DOHH2 (cell line): ENCODE data around the gene CBLN3.

ENCODE experiments used
- H3F3A ChIP-seq: fragments of 200-600 bp; sonication (generic), shearing (Covaris generic); 2 replicates; pipeline ENCODE4 v1.6.0; 2016; ENCODE audit warnings: antibody characterized with exemption, mild to moderate bottlenecking; ENCODE audit not compliant: control insufficient read depth, insufficient read depth
- H3K27ac ChIP-seq: fragments of 200-600 bp; sonication (generic); 2 replicates; pipeline ENCODE4 v1.5.1; 2014; ENCODE audit warnings: low read depth, mild to moderate bottlenecking, low read length, moderate library complexity
- H3K27me3 ChIP-seq: fragments of 200-600 bp; sonication (generic); 2 replicates; pipeline ENCODE4 v1.6.1; 2014; ENCODE audit warnings: mild to moderate bottlenecking, low read length, mixed read lengths; ENCODE audit not compliant: control insufficient read depth
- H3K36me3 ChIP-seq: fragments of 200-600 bp; sonication (generic); 2 replicates; pipeline ENCODE4 v1.6.1; 2014; ENCODE audit warnings: mild to moderate bottlenecking, low read length, moderate library complexity, mixed read lengths; ENCODE audit not compliant: control insufficient read depth
- H3K4me1 ChIP-seq: fragments of 200-600 bp; sonication (generic); 2 replicates; pipeline ENCODE4 v1.6.1; 2014; ENCODE audit warnings: mild to moderate bottlenecking, low read length, mixed read lengths; ENCODE audit not compliant: control insufficient read depth
- H3K4me2 ChIP-seq: fragments of 200-600 bp; sonication (generic); 2 replicates; pipeline ENCODE4 v1.6.0; 2014; ENCODE audit warnings: mild to moderate bottlenecking, low read length, moderate library complexity
- H3K4me3 ChIP-seq: fragments of 200-600 bp; sonication (generic); 2 replicates; pipeline ENCODE4 v1.5.1; 2014; ENCODE audit warnings: mild to moderate bottlenecking, low read length, mixed read lengths
- H3K79me2 ChIP-seq: fragments of 200-600 bp; sonication (generic); 2 replicates; pipeline ENCODE4 v1.6.1; 2014; ENCODE audit warnings: mild to moderate bottlenecking, low read length, mixed read lengths; ENCODE audit not compliant: control insufficient read depth
- H3K9me2 ChIP-seq: fragments of 200-600 bp; sonication (generic); replicated peaks from 2 replicates; pipeline ENCODE4 v1.6.1; 2014; ENCODE audit warnings: mild to moderate bottlenecking, low read length, mixed read lengths; ENCODE audit not compliant: control insufficient read depth
- H3K9me3 ChIP-seq: fragments of 200-600 bp; sonication (generic); 2 replicates; pipeline ENCODE4 v1.6.1; 2014; ENCODE audit warnings: antibody characterized with exemption, low read length, mixed read lengths; ENCODE audit not compliant: control insufficient read depth, insufficient read depth
- H4K20me1 ChIP-seq: fragments of 200-600 bp; sonication (generic); 2 replicates; pipeline ENCODE4 v1.6.0; 2014; ENCODE audit warnings: low read depth, mild to moderate bottlenecking, antibody characterized with exemption, low read length, moderate library complexity; ENCODE audit not compliant: control insufficient read depth, insufficient read depth
- EZH2phosphoT487 ChIP-seq: fragments of 200-600 bp; sonication (generic); IDR thresholded peaks from 2 replicates; pipeline ENCODE4 v1.6.1; 2017; ENCODE audit warnings: borderline replicate concordance, mild to moderate bottlenecking, antibody characterized with exemption, low read length, moderate library complexity, mixed read lengths
- TF ChIP-seq, protein P1 (sequence below): fragments of 200-600 bp; sonication (generic); IDR thresholded peaks from one replicate; pipeline ENCODE4 v1.5.1; 2014; ENCODE audit warnings: antibody characterized with exemption, mild to moderate bottlenecking, low read depth, low read length; ENCODE audit not compliant: poor library complexity, severe bottlenecking

CBLN3 gene

DNA sequence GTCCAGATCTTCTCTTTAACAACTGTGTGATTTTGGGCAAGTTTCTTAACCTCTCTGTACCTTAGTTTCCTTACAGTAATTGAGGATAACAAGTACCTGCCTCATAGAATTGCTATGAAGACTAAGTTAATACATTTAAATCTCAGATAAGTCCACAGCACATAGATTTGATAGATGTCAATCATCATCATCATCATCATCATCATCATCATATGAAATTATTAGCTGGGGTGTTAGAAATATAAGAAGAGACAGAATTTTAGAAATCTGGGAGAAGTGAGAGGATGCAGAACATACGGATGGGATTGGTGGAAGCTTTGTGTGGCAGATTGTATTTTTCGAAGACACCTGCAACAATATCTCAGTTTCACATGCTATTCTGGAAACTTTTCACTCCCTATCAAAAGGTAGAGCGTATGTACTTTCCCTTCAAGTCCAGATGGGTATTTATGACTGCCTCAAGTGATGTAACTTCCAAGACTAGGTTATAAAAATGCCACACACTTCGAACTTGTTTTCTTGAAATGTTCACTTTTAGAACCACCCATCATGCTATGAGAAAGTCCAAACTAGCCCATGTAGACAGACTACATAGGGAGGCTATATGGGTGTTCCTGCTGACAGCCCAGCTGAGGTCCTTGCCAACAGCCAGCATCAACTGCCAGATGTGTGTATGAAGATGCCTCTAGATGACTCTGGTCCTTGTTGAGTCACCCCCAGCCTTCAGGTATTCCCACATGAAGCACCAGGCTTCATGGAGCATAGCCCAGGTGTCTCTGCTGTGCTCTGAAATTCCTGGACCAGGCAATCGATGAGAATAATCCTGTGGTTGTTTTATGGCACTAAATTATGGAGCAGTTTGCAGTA lies 33.8 kb upstream of the CBLN3 start:
- H3K36me3 ChIP-seq, result no peaks in the 10 kb centered on the region
- no peak overlapping the region for H3K4me2 ChIP-seq
- no peak for TF ChIP-seq EZH2phosphoT487
- TF ChIP-seq, protein P1, sequence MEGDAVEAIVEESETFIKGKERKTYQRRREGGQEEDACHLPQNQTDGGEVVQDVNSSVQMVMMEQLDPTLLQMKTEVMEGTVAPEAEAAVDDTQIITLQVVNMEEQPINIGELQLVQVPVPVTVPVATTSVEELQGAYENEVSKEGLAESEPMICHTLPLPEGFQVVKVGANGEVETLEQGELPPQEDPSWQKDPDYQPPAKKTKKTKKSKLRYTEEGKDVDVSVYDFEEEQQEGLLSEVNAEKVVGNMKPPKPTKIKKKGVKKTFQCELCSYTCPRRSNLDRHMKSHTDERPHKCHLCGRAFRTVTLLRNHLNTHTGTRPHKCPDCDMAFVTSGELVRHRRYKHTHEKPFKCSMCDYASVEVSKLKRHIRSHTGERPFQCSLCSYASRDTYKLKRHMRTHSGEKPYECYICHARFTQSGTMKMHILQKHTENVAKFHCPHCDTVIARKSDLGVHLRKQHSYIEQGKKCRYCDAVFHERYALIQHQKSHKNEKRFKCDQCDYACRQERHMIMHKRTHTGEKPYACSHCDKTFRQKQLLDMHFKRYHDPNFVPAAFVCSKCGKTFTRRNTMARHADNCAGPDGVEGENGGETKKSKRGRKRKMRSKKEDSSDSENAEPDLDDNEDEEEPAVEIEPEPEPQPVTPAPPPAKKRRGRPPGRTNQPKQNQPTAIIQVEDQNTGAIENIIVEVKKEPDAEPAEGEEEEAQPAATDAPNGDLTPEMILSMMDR, result no peak
- no peaks in the 10 kb centered on the region for H3K27me3 ChIP-seq
- H4K20me1 ChIP-seq, result no peaks in the 10 kb centered on the region
- H3K9me2 ChIP-seq, result no peaks in the 10 kb centered on the region
- H3K79me2 ChIP-seq, result no peaks in the 10 kb centered on the region
- H3K27ac ChIP-seq, result no peak overlapping the region
- H3K9me3 ChIP-seq, result no peaks in the 10 kb centered on the region
- H3K4me1 ChIP-seq, result no peaks in the 10 kb centered on the region
- no peaks in the 10 kb centered on the region for H3F3A ChIP-seq
- H3K4me3 ChIP-seq, result no peak overlapping the region

DNA sequence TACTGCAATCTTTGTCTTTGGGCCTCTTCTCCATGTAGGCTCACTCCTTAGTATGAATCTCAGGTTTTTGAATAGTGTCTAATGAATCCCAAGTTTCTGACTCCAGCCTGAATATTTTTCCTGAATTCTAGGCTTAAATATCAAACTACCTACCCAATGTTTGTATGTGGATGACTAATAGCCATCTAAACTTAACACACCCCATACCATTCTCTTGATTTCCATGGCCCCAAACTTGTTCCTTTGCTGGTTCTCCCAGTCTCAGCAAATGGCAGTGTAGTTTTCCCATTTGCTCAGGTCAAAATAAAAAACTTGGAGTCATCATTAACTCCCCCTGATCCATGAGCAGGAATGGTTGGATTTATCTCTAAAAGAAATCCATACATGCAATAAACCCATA lies 31.9 kb upstream of the CBLN3 start:
- no peaks in the 10 kb centered on the region for H3F3A ChIP-seq
- no peaks in the 10 kb centered on the region for H3K4me1 ChIP-seq
- no peaks in the 10 kb centered on the region for H3K9me3 ChIP-seq
- H3K4me2 ChIP-seq, result no peak overlapping the region
- H3K36me3 ChIP-seq, result no peaks in the 10 kb centered on the region
- H3K27me3 ChIP-seq, result no peaks in the 10 kb centered on the region
- no peak overlapping the region for H3K27ac ChIP-seq
- no peaks in the 10 kb centered on the region for H3K9me2 ChIP-seq
- TF ChIP-seq, protein P1, result no peak
- no peak for TF ChIP-seq EZH2phosphoT487
- H3K4me3 ChIP-seq, result no peak overlapping the region
- H3K79me2 ChIP-seq, result no peaks in the 10 kb centered on the region
- H4K20me1 ChIP-seq, result no peaks in the 10 kb centered on the region

DNA sequence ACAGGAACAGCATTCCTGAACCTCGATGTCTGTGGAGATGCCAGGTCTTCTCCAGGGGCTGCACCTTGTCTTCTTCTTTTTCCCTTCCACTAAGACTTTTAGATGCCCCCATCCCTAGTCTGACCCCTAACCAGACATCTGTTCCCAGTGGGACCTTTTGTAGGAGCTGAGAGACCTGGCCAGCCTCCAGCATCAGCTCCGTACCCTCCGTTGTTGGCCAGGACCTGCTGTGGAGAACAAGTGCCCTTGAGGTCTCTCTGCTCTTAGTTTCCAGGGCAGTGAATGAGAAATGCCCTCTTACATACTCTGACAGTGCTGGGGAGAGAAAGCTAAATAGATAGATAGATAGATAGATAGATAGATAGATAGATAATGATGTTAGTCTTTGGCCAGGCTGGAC lies 29.9 kb upstream of the CBLN3 start:
- H3K4me2 ChIP-seq, result no peak overlapping the region
- H3F3A ChIP-seq, result no peaks in the 10 kb centered on the region
- H3K9me3 ChIP-seq, result no peaks in the 10 kb centered on the region
- no peaks in the 10 kb centered on the region for H3K27me3 ChIP-seq
- H3K36me3 ChIP-seq, result no peaks in the 10 kb centered on the region
- H4K20me1 ChIP-seq, result no peaks in the 10 kb centered on the region
- no peak overlapping the region for H3K27ac ChIP-seq
- H3K79me2 ChIP-seq, result no peaks in the 10 kb centered on the region
- H3K4me3 ChIP-seq, result no peak overlapping the region
- H3K9me2 ChIP-seq, result no peaks in the 10 kb centered on the region
- H3K4me1 ChIP-seq, result no peaks in the 10 kb centered on the region
- no peak for TF ChIP-seq EZH2phosphoT487
- TF ChIP-seq, protein P1, result no peak
